HG02885 (cell line): Measurements from ENCODE around the gene FRMD5.
"Not testable (repeated sequence)": the region's sequence is repeated elsewhere in the genome, so short reads cannot be mapped to it uniquely, and the experiment has no call there.

Experiments
- ATAC-seq: cut with Tn5 transposase; IDR thresholded peaks from one replicate; pipeline ENCODE4 v1.9.1; 2021; ENCODE audit warnings: mild to moderate bottlenecking; ENCODE audit not compliant: unreplicated experiment, poor library complexity

The FRMD5 gene

DNA sequence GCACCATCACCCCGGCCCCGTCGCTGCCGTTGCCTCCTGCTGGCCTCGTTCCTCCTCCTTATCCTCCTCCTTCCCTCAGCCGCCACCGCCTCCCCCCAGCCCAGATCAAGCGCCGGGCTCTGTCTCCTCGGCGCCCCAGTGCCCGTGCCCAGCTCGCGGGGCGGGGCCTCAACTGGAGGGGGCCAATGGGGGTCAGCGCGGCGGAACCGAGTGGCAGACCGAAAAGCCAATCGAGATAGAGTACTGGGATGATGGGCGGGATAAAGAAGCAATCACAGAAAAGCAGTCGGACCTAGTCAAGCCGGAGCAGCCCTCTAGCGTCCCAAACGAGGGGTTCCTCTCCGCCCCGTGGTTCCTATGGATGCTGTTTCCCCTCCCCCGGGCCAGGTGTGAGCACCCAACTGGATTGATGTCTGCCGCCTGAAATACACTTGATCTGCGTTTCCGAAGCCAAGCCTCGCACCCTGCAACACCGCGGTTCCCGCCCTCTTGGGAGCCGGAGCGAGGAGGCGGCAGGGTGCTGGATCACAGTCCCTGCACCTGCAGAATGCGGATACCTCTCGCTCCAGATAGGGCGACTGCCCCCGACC lies at the start of gene FRMD5:
TSS of gene FRMD5 (minus strand) at position 121 of the 590 bp plus-strand sequence.
- peak; percentile 98 for ATAC-seq

DNA sequence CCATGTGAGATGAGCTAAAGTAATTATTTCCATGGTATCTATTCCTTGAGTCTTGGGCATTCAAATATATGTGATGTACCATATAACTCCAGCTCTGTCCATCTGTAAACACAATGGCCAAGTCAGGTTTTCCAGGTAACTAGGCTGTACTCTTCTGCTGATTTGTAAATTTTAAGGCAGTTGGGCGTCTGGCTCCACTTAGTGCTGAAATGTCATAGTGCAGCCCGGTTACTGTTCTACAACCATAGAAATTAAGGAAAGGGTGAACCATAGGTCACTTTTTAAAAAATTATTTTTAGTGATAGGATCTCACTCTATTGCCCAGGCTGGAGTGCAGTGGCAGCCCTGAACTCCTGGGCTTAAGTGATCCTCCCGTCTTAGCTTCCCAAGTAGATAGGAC lies 48.8 kb upstream of the FRMD5 start:
- ATAC-seq, result no peak

DNA sequence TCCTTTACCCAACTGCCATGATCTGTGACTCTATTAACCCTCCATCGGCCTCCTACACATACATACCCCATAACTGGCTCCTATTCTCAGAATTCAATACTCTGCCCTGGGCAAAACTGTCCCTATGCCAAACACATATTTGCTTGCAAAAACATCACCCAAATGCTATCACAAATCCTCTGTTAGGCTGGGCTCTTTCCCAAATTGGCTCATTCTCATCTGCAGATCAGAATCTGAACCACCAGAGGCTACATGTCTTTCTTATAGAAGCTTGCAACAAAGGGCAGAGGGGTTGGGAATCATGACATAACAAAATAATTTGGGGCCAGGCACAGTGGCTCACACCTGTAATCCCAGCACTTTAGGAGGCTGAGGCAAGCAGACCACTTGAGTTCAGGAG lies 48.1 kb upstream of the FRMD5 start:
- no peak for ATAC-seq

DNA sequence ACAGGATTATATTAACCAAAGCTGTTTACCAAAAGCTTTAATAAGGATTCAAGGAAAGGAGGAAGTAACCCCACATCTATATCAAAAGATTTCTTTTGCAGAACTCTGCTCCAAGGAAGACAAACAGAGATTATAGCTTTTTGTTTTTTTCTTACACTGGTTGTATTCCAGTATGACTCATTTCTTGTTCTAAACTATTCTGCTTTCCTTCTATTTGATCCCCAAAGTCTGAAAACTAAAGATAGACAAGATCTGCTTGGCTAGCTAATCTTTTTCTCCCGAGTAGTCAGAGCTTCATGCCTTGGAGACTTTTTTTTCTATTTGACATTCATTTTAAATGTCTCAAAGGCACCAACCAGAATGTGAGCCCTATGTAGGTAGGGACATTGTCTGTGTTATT lies 36.8 kb upstream of the FRMD5 start:
- ATAC-seq, result no peak

DNA sequence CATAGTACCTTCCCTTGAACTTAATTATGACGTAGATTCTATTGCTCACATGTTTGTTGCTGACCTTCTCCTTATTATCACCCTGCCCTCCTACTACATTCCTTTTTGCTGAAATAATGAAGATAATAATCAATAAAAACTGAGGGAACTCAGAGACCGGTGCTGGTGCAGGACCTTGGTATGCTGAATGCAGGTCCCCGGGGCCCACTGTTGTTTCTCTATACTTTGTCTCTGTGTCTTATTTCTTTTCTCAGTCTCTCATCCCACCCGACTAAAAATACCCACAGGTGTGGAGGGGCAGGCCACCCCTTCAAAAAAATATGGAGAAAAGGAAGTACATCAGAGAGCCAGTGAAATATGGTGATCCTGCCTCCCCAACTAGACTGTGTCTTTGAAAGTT lies 34.2 kb upstream of the FRMD5 start:
- ATAC-seq, result not testable (repeated sequence)

DNA sequence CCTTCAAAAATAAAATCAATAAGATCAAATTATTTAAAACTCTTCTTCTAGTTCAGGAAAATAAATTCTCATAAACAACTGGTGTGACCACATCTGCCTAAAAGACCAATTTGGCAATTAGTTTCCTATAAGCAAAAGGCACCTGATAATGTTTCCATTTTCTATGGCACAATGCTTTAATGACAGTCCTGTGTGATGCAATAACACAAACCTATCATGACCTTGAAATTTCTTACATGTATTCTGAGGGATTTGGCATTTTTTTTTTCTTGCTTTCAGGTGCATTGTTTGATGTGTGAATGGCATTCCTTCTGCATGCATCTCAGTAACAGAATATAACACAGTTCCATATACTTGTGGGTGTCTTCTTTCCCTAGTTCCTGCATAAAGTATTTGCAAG lies 32.5 kb upstream of the FRMD5 start:
- no peak for ATAC-seq

DNA sequence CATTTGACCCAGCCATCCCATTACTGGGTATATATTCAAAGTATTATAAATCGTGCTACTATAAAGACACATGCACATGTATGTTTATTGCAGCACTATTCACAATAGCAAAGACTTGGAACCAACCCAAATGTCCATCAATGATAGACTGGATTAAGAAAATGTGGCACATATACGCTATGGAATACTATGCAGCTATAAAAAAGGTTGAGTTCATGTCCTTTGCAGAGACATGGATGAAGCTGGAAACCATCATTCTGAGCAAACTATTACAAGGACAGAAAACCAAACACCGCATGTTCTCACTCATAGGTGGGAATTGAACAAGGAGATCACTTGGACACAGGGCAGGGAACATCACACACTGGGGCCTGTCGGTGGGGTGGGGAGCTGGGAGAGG lies 31.9 kb upstream of the FRMD5 start:
- ATAC-seq, result not testable (repeated sequence)

DNA sequence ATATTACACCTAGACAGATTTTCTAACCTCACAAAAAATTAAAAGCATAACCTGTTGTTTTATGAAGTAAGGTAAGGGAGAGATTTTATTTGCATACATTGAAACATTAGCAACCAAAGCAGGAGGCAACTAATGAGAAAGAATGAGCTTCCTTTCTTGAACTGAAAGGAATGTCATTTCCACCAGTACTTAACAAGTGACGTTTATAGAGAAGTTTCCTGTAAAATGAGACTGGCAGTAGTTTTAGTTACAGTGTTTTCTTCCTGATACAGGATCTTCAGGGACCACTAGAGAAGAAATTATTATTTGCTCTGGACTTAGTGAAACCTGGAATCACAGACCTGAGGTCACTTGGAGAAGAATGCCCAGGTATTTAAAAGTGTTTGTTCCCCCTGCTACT lies 27.4 kb upstream of the FRMD5 start:
- no peak for ATAC-seq

DNA sequence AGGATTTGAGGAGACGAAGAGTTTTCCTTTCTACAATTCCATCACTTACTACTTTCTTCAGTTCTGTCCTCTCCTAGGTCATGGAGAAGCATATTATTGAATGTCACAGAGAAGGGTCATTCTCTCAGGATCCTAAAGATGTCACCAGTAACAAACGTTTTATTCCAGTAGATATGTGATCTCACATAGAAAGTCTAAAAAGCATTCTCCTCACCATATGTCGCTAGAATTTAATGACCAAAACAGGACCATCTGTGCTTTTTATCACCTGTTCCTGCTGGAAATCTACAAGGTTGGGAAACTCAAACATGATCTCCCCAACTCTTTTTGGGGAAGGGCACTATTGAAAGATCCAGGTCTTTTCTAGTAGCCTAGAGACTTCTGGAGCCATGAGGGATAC lies 24.0 kb upstream of the FRMD5 start:
- no peak for ATAC-seq

DNA sequence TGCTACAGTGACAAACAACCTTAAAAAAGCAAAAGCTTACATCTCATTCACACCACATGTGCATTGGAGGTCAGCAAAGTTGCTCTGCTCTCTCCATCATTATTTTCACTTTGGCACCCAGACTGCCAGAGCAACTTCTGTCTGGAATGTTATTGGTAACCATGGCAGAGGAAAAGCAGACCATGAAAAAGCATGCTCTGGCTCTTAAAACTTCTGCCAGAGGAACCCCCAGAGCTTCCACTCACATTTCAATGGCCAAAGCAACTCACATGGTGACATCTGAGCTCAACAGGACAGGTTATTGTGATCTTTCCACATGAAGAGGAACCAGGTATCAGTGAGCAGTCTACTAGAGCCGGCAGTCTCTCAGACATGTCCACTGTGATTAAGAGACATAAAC lies 21.9 kb upstream of the FRMD5 start:
- ATAC-seq, result no peak

DNA sequence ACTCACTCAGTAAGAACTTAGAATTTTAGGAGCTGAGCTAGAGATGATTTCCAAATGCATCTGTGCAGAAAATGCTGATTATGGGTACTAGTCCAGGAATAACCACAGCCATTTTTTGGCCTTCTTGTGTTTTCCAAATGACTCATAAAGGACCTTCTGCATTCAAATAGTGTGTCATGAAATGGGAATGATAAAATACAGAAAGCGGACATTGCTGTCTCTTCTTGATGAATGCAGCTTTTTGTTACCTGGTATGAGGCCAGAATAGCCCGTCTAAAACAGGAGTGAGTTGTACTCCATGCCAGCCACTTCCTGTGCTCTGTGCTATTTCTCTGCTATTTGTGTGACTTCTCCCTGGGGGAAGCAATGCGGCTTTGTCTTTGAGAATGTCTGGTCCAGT lies 20.5 kb upstream of the FRMD5 start:
- no peak for ATAC-seq

DNA sequence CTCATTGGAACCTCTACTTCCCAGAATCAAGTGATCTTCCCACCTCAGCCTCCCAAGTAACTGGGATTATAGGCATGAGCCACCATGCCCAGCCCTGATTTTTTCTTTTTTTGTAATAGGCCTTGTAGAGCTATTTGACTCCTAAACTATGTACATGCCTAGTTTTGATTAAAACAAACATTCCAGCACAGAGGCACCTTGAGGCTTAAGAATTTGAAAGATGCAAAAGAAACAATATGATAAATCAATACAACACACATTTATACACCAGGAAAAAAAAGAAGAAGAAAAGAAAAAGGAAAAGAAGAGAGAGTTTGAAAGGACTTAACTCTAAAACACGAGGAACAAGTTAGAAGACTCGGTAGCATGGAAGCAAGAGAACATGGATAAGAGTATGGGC lies 13.9 kb upstream of the FRMD5 start:
- no peak for ATAC-seq

DNA sequence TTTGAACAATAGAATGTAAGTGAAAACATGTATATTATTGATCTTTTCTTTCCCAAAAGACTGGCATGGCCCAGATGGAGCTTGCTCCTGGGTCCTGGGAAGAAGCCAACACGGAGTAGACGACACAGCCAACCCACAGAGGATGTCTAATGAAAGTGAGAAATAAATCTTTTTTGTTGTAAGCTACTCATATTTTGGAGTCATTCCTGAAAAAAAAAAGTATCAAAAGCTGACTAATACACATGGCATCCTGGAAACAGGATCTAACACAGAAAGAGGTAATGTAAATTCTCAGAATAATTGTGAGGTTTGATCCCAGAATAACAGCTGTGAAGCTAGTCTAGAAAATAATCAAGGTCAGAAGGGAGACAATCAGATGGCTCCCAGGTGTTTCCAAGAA lies 12.6 kb upstream of the FRMD5 start:
- no peak for ATAC-seq

DNA sequence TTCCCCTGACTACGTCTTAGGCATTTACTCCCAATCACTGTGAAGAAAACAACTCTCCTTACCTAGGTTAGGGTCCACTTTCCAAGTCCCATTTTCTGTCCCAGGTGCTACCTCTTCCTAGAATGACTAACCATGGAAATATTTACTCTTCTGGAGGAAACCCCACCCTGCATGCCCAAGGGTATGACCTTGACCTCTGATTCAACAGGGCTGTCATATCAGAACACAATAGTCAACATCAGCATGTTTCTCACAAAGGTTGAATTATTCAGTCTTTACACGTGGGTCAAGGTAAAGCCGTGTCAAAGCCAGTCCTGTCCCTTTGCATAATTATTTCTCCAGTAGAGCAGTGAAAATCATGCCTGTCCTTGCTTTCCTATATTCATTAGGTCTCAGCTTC lies 4.3 kb upstream of the FRMD5 start:
- no peak for ATAC-seq

DNA sequence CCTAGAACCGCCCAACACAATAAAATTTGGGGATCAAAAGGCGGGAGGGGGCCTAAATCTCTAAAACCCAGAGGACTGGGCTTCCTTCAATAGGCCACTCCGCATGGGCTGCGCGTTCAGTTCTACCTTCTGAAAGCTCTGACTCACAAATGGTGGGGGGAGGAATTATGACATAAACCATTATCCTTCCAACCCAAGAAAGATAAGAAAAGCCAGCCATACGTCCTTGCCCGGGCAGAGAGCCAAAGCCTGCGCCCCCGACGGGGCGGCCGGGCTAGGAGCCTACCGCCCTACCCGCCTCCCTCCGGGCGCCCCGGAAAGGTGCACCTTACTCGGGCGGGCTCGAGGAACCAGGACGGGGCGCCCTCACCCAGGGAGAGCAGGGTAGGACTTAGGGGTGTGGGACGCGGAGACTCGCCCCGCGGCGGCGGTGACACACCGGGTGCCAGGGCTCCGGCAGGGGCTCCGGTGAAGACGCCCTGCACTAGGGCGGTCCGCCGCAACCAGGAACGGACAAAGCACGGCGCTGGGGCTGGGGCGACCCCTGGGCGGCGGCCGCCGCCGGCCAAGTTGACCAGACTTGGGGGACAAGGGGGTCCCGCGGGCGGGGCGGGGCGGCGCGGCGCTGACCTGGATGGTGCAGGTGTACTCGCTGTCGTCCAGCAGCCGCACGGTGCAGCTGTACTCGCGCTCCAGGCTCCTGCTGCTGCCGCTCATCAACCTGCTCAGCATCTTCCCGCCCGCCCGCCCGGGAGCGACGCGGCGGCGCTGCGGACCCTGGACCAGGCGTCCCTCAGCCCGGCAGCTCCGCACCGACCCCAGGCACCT lies 534 bp downstream of the FRMD5 start:
- peak; percentile 24 for ATAC-seq

DNA sequence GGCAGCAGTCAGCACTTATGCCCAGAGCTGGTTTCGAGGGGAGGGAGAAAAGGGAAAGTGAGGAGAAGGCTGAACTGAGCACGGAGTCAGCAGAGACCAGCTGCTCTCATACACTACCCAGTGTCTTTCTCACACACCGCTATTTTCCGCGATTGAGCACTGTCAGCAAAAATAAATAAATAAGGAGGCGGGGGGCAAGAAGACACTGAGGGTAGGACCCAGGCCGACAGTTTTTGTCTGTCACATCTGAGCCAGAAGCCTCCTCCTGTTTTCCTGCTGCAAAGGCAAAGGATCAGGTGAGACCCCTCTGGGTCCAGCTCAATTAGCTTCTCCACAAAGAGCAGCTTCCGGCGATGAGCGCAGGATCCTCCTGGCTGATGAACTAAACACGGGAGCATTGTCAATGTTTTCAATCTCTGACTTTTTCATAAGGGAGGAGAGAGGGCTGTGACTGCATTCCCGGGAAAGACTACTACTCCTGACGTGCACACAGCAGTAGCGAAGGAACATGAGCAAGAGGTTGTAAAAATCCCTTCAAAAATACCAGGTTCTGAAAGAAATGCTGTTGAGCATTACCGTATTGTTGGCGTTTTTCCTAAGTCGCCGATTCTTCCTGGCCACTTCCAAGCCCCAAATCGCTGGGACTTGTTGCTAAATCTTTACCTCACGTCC lies 1.3 kb downstream of the FRMD5 start:
- ATAC-seq, result no peak

DNA sequence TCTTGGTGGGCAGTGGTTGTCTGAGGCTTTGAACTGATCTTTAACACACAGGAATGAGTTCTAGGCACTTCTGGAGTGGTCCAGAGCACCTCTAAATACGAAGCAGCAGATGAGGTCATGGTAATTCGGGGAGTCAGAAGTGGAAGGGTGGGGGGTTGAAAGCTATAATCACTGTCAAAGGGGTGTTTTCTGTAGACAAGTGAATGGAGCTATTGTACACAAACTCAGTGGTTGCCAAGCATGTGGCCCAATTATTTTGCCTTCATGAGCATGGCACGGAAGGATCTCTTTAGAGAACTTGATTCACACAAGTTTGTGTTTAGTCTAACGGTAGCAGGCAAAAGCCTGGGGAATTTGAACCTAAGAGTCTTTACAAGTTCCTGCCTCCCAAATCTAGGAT lies 6.3 kb downstream of the FRMD5 start:
- no peak for ATAC-seq

DNA sequence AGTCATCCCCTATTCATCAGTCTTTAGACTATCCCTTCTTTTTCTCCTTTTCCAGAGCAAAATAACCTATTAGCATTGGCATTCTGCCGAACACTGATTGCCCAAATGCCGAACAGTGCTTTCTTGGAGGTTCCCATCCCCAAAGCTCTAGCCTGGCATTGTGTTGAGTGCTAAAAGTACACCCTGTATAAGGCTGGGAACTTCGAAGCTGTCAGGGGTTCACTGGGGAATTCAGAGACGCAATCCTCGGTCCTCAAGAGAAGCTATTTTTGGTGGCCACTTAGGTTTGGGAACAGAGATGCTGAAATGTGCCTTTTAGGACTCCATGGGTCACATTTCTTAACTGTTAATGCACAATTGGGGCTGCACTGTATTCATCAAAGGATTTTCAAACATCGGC lies 8.4 kb downstream of the FRMD5 start:
- no peak for ATAC-seq

DNA sequence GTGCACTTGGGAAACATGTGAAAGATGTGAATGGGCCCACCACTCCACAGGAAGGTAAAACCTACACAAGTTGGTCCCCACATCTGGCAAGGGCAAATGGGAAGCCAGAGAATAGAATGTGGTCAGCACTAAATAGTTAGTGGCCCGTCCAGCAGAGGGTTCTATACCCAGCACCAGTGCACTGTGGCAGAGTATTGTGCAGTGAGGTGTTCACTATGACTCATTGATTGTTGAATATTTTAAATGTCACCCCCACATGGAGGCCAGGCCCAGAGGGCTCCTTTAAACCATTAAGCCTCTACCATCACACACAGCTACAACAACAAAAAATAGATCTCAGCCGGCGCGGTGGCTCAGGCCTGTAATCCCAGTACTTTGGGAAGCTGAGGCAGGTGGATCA lies 11.7 kb downstream of the FRMD5 start:
- no peak for ATAC-seq

DNA sequence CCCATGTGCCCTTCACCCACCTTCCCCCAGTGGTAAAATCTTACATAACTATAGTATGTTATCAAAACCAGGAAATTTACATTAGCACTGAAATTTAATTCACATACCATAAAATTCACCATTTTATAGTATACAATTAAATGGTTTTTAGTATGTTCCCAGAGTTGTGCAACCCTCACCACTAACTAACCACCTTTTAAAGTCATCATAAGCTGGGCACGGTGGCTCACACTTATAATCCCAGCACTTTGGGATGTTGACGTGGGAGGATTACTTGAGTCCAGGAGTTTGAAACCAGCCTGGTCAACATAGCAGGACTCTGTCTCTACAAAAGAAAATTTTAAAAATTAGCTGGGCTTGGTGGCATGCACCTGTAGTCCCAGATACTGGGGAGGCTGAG lies 13.7 kb downstream of the FRMD5 start:
- ATAC-seq, result no peak

DNA sequence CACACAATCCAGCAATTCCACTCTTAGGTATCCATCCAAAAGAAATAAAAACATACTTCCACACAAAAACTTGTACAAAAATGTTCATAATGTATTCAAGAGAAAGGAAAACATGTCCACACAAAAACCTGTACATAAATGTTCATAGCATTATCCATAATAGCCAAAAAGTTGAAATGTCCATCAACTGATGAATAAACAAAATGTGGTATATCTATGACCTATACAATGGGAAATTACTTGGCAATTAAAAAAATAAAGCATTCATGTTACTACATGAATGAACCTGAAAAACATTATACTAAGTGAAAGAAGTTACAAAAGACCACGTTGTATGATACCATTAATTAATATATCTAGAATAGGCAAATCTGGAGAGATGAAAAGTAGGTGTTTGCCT lies 17.9 kb downstream of the FRMD5 start:
- no peak for ATAC-seq

DNA sequence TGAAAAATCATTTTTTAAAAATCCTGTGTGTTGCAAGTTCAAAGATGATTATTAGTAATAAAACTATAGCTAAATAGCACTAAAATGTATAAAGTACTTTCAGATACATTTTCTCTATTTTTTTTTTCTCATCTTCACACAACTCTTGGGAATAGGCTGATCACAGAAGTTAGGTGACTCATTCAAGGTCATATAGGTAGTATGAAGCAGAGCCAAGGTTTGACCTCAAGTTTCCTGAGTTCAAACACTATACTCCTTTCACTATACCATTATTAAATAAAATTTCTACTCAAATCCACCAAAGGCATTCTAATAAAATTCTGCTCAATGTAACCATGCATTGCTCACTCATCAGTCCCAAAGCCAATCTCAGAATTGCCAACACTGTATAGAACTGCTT lies 21.3 kb downstream of the FRMD5 start:
- ATAC-seq, result no peak
